MM.1S (cell line): ENCODE measurements around the gene OR2T34.
"Not testable (repeated sequence)": the region's sequence is repeated elsewhere in the genome, so short reads cannot be mapped to it uniquely, and the experiment has no call there.

Experiments
- DNase-seq: peaks from one replicate; pipeline ENCODE4 v3.0.0-alpha.2; 2015
- H2AFZ ChIP-seq: fragments of 300-600 bp; sonication (generic); 2 replicates; pipeline ENCODE4 v1.6.0; 2016; ENCODE audit warnings: antibody characterized with exemption, low read length
- H3F3A ChIP-seq: fragments of 300-600 bp; sonication (generic); 2 replicates; pipeline ENCODE4 v1.6.1; 2016; ENCODE audit warnings: mild to moderate bottlenecking, antibody characterized with exemption, low read length, moderate library complexity, mixed read lengths; ENCODE audit not compliant: insufficient read depth
- H3K27ac ChIP-seq: fragments of 300-600 bp; sonication (generic); 2 replicates; pipeline ENCODE4 v1.5.1; 2016; ENCODE audit warnings: mild to moderate bottlenecking, low read length
- H3K27me3 ChIP-seq: fragments of 300-600 bp; sonication (generic); replicated peaks from 2 replicates; pipeline ENCODE4 v1.6.0; 2016; ENCODE audit warnings: low read length; ENCODE audit not compliant: insufficient read depth
- H3K36me3 ChIP-seq: fragments of 300-600 bp; sonication (generic); replicated peaks from 2 replicates; pipeline ENCODE4 v1.6.1; 2016; ENCODE audit warnings: mild to moderate bottlenecking, low read length, mixed read lengths; ENCODE audit not compliant: insufficient read depth
- H3K4me1 ChIP-seq: fragments of 300-600 bp; sonication (generic); 2 replicates; pipeline ENCODE4 v1.6.1; 2016; ENCODE audit warnings: low read length, mixed read lengths
- H3K4me2 ChIP-seq: fragments of 300-600 bp; sonication (generic); 2 replicates; pipeline ENCODE4 v1.6.0; 2016; ENCODE audit warnings: low read depth, low read length
- H3K4me3 ChIP-seq: fragments of 300-600 bp; sonication (generic); 2 replicates; pipeline ENCODE4 v1.5.1; 2016; ENCODE audit warnings: low read length, mixed read lengths
- H3K79me2 ChIP-seq: fragments of 300-600 bp; sonication (generic); 2 replicates; pipeline ENCODE4 v1.6.1; 2016; ENCODE audit warnings: mixed run types, low read length, mixed read lengths
- H3K9ac ChIP-seq: fragments of 300-600 bp; sonication (generic); 2 replicates; pipeline ENCODE4 v1.6.1; 2016; ENCODE audit warnings: low read length, mixed read lengths
- H3K9me2 ChIP-seq: fragments of 300-600 bp; sonication (generic); replicated peaks from 2 replicates; pipeline ENCODE4 v1.6.1; 2016; ENCODE audit warnings: mild to moderate bottlenecking, low read length, mixed read lengths; ENCODE audit not compliant: insufficient read depth
- H3K9me3 ChIP-seq: fragments of 300-600 bp; sonication (generic); replicated peaks from 2 replicates; pipeline ENCODE4 v1.6.1; 2016; ENCODE audit warnings: mild to moderate bottlenecking, low read length, mixed read lengths; ENCODE audit not compliant: insufficient read depth
- H4K20me1 ChIP-seq: fragments of 300-600 bp; sonication (generic); 2 replicates; pipeline ENCODE4 v1.6.1; 2016; ENCODE audit warnings: mild to moderate bottlenecking, low read length, moderate library complexity, mixed read lengths; ENCODE audit not compliant: insufficient read depth
- CTCF ChIP-seq: fragments of 300-600 bp; sonication (generic); IDR thresholded peaks from 2 replicates; pipeline ENCODE4 v1.5.1; 2016; ENCODE audit warnings: antibody characterized with exemption, low read length, mixed read lengths
- EZH2 ChIP-seq: fragments of 300-600 bp; sonication (generic); optimal IDR thresholded peaks from 2 replicates; pipeline ENCODE3; 2017; ENCODE audit warnings: low read depth, mild to moderate bottlenecking, antibody characterized with exemption, low read length, mixed read lengths
- EZH2phosphoT487 ChIP-seq: fragments of 300-600 bp; sonication (generic); IDR thresholded peaks from 2 replicates; pipeline ENCODE4 v1.6.1; 2018; ENCODE audit warnings: antibody characterized with exemption, low read length

The OR2T34 gene

GRCh38 chr1:248576260-248576980 lies 1.9 kb upstream of the OR2T34 start:
- H3K9ac ChIP-seq = no peak overlapping the region
- H3K4me2 ChIP-seq = no peak overlapping the region
- H3K27ac ChIP-seq = no peak overlapping the region
- no peak for DNase-seq
- no peak overlapping the region for H2AFZ ChIP-seq
- H3F3A ChIP-seq = no peaks in the 10 kb centered on the region
- no peaks in the 10 kb centered on the region for H3K36me3 ChIP-seq
- no peaks in the 10 kb centered on the region for H3K27me3 ChIP-seq
- no peaks in the 10 kb centered on the region for H3K9me2 ChIP-seq
- no peaks in the 10 kb centered on the region for H3K79me2 ChIP-seq
- H3K9me3 ChIP-seq = no peaks in the 10 kb centered on the region
- no peak for TF ChIP-seq EZH2phosphoT487
- no peak for TF ChIP-seq CTCF
- no peak for TF ChIP-seq EZH2
- no peak overlapping the region for H3K4me3 ChIP-seq
- H4K20me1 ChIP-seq = no peaks in the 10 kb centered on the region
- H3K4me1 ChIP-seq = no peaks in the 10 kb centered on the region

- H3K27ac ChIP-seq, H3K27me3 ChIP-seq, H2AFZ ChIP-seq, H4K20me1 ChIP-seq, H3F3A ChIP-seq, H3K4me3 ChIP-seq, H3K79me2 ChIP-seq, H3K9ac ChIP-seq, H3K4me1 ChIP-seq, H3K36me3 ChIP-seq, H3K9me2 ChIP-seq, H3K9me3 ChIP-seq, DNase-seq, H3K4me2 ChIP-seq: not testable (repeated sequence)
Observed at GRCh38 chr1:248573856-248574255, 701 bp downstream of the OR2T34 start.

DNA sequence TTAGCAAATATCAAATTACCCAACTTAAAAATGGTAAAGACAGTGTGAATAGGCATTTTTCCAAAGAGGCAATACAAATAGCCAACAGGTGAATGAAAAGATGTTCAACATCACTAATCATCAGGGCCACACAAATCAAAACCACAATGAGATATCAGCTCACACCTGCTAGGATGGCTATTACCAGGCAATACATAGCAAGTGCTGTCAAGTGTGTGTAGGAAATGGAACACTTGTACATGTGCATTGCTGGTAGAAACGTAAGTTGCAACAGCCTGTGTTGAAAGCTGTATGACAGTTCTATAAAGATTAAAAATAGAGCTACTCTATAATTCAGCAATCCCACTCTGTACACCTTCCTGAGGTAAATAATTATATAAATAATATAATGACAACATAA lies 2.5 kb downstream of the OR2T34 start:
- H3K36me3 ChIP-seq, H3K27ac ChIP-seq, H3K9ac ChIP-seq, H3K27me3 ChIP-seq, H3K9me2 ChIP-seq, DNase-seq, H3K4me3 ChIP-seq, H3K4me1 ChIP-seq, H4K20me1 ChIP-seq, H3K4me2 ChIP-seq, H2AFZ ChIP-seq, H3F3A ChIP-seq, H3K9me3 ChIP-seq, H3K79me2 ChIP-seq: not testable (repeated sequence)

DNA sequence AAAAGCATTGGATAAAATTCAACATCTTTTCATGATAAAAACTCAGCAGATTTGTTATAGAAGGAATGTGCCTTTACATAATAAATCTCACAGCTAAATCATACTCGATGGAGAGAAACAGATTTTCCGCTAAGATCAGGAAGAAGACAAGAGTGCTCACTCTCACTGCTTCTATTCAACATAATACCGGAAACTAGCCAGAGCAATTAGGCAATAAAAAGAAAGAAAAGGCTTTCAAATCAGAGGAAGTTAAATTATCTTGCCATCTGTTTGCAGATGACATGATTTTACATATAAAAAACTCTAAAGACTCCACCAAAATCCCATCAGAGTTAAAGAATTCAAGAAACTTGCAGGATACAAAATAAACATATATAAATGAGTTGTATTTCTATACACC lies 3.7 kb downstream of the OR2T34 start:
- H3K9ac ChIP-seq, H3K27ac ChIP-seq, H3K79me2 ChIP-seq, H3K27me3 ChIP-seq, DNase-seq, H3K36me3 ChIP-seq, H4K20me1 ChIP-seq, H3F3A ChIP-seq, H3K9me3 ChIP-seq, H3K4me1 ChIP-seq, H2AFZ ChIP-seq, H3K9me2 ChIP-seq, H3K4me3 ChIP-seq, H3K4me2 ChIP-seq: not testable (repeated sequence)

- H2AFZ ChIP-seq, H3K9me3 ChIP-seq, H3K4me2 ChIP-seq, H3K9me2 ChIP-seq, H4K20me1 ChIP-seq, H3K79me2 ChIP-seq, DNase-seq, H3K27ac ChIP-seq, H3K4me1 ChIP-seq, H3F3A ChIP-seq, H3K4me3 ChIP-seq, H3K27me3 ChIP-seq, H3K9ac ChIP-seq, H3K36me3 ChIP-seq: not testable (repeated sequence)
Observed at GRCh38 chr1:248569049-248569448, 5.5 kb downstream of the OR2T34 start.

- not testable (repeated sequence) for H3K27me3 ChIP-seq, H3K9ac ChIP-seq, H3K27ac ChIP-seq, H3K4me1 ChIP-seq, H2AFZ ChIP-seq, H3F3A ChIP-seq, DNase-seq, H3K79me2 ChIP-seq, H3K9me3 ChIP-seq, H3K4me2 ChIP-seq, H4K20me1 ChIP-seq, H3K4me3 ChIP-seq, H3K36me3 ChIP-seq, H3K9me2 ChIP-seq
Observed at GRCh38 chr1:248565530-248566373, 8.8 kb downstream of the OR2T34 start.

DNA sequence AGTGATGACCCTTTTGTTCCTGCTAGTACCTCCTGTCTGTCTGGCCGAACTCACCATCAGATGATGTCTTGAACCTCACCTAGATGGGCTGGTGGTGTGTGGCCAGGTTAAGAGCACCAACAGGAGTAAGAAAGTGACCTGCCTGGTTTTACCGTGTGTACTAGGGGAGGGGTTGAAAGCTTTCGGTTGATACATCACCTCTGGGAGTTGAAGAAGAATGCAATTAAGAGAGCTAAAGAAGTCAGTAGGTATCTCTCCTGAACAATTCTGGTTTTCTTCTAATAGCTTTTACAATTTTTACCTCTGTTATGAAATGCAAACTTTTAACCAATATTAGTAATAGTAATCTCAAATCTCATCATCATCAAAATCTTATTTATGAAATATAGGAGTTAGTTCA lies 11.9 kb downstream of the OR2T34 start, which contains the start of gene OR2T29:
TSS of gene OR2T29 (minus strand) at position 101 of the 400 bp plus-strand sequence. CDS start 3,281 bp downstream, outside the sequence.
- not testable (repeated sequence) for H3K9ac ChIP-seq, H3K9me3 ChIP-seq, H3K27ac ChIP-seq, H4K20me1 ChIP-seq, H3K9me2 ChIP-seq, DNase-seq, H3F3A ChIP-seq, H3K4me2 ChIP-seq, H3K27me3 ChIP-seq, H3K79me2 ChIP-seq, H2AFZ ChIP-seq, H3K4me3 ChIP-seq, H3K36me3 ChIP-seq, H3K4me1 ChIP-seq
